Ecto neural progenitor cell (in vitro differentiated cells): ENCODE results near the gene TK2.
"Not testable (repeated sequence)": the region's sequence is repeated elsewhere in the genome, so short reads cannot be mapped to it uniquely, and the experiment has no call there.

Experiments
- DNase-seq: peaks from one replicate; pipeline ENCODE4 v3.0.0-alpha.2; 2018; ENCODE audit warnings: low spot score

TK2 gene

GRCh38 chr16:66519482-66520373, 30.2 kb downstream of the TK2 start:
- DNase-seq = no peak

- no peak for DNase-seq
These were observed 32.2 kb downstream of the TK2 start for GRCh38 chr16:66517586-66518263.

GRCh38 chr16:66516808-66517585, 32.9 kb downstream of the TK2 start:
- no peak for DNase-seq

- no peak for DNase-seq
These were observed 33.5 kb downstream of the TK2 start for GRCh38 chr16:66516509-66516807.

GRCh38 chr16:66515596-66516508, 34.1 kb downstream of the TK2 start:
- no peak for DNase-seq

- not testable (repeated sequence) for DNase-seq
These were observed 34.8 kb downstream of the TK2 start for GRCh38 chr16:66514980-66515595.

GRCh38 chr16:66514391-66514790, 35.5 kb downstream of the TK2 start:
- DNase-seq = not testable (repeated sequence)

GRCh38 chr16:66513111-66513723, 36.7 kb downstream of the TK2 start:
- no peak for DNase-seq

- DNase-seq = no peak
These were observed 37.4 kb downstream of the TK2 start for GRCh38 chr16:66512272-66513110.

- DNase-seq = no peak
These were observed 38.2 kb downstream of the TK2 start for GRCh38 chr16:66511602-66512271.

GRCh38 chr16:66510711-66511601, 39.0 kb downstream of the TK2 start:
- no peak for DNase-seq

GRCh38 chr16:66510298-66510697, 39.6 kb downstream of the TK2 start:
- no peak for DNase-seq

GRCh38 chr16:66509576-66509975, 40.3 kb downstream of the TK2 start:
- DNase-seq = no peak

GRCh38 chr16:66508914-66509496, 40.9 kb downstream of the TK2 start:
- DNase-seq = no peak

GRCh38 chr16:66508248-66508913, 41.5 kb downstream of the TK2 start:
- no peak for DNase-seq

- no peak for DNase-seq
These were observed 42.1 kb downstream of the TK2 start for GRCh38 chr16:66507731-66508239.

GRCh38 chr16:66503612-66504011, 46.3 kb downstream of the TK2 start:
- no peak for DNase-seq
